Upper lobe of right lung (tissue), 1 donor: ENCODE results near the gene F13A1. TPM values are rescaled to one million over a fixed set of nuclear protein-coding genes. Genes with fewer than 3 reads are reported as not detected.

ENCODE experiments used
- ATAC-seq: fragments of 200-7000 bp; cut with Tn5 transposase; one replicate; pipeline ENCODE4 v1.9.1; 2020; ENCODE audit warnings: mild to moderate bottlenecking, moderate library complexity
- DNase-seq: peaks from one replicate; pipeline ENCODE4 v3.0.0-alpha.2; 2020
- H3K27ac ChIP-seq: fragments of 200-600 bp; one replicate; pipeline ENCODE4 v1.8.0; 2022
- H3K27me3 ChIP-seq: fragments of 200-600 bp; one replicate; pipeline ENCODE4 v1.8.0; 2022; ENCODE audit warnings: mild to moderate bottlenecking
- H3K36me3 ChIP-seq: fragments of 200-600 bp; one replicate; pipeline ENCODE4 v1.8.0; 2022
- H3K4me1 ChIP-seq: fragments of 200-600 bp; one replicate; pipeline ENCODE4 v1.8.0; 2022
- H3K4me3 ChIP-seq: fragments of 200-600 bp; one replicate; pipeline ENCODE4 v1.8.0; 2022; ENCODE audit warnings: mild to moderate bottlenecking
- H3K9me3 ChIP-seq: fragments of 200-600 bp; one replicate; pipeline ENCODE4 v1.8.0; 2022
- CTCF ChIP-seq: fragments of 200-600 bp; IDR thresholded peaks from one replicate; pipeline ENCODE4 v1.8.0; 2022; ENCODE audit warnings: antibody characterized with exemption
- intact Hi-C: fragments of 100-400 bp; cut with DNase I; formaldehyde crosslinking; loops from one replicate; pipeline ENCODE4 v1.11.0; 2022
- microRNA-seq: library from miRNA; unstranded; fragments of <30 nt; microRNA quantifications from one replicate; pipeline ENCODE4 v1.2.0, GENCODE V29; 2020; ENCODE audit warnings: borderline microRNAs expressed
- total RNA-seq: library from RNA; stranded (reverse); fragmentation: NEBNext Ultra II Directional; extraction: Animal tissue kit (Norgen Biotek cat#: 25700); gene quantifications from one replicate; pipeline ENCODE4 v1.2.1, GENCODE V29; 2021
- donor health status: DM: no; HTN: yes; CAD: no; lungs with severe emphysema.

F13A1 gene
- total RNA-seq, 1 donor from 2014 or later: 94.5 TPM

- ATAC-seq: peak; percentile 28
Measured at GRCh38 chr6:6105472-6106036, 214.9 kb downstream of the F13A1 start.

More at GRCh38 chr6:6105472-6106036, 214.9 kb downstream of the F13A1 start:
- Histone ChIP-seq H3K27me3 (no peaks in the 10 kb centered on the region), H3K27ac (no peak overlapping the region), H3K4me3 (no peak overlapping the region), H3K36me3 (no peaks in the 10 kb centered on the region), H3K4me1 (no peaks in the 10 kb centered on the region), H3K9me3 (no peaks in the 10 kb centered on the region)
- no peak for DNase-seq
- peak; percentile 14 for TF ChIP-seq CTCF
- intact Hi-C loops: no loop called here

Small RNAs within 50 kb of the gene (microRNA-seq; reads per million reads assigned to microRNA genes)
- gene MIR5683 (not detected), gene MIR7853 (not detected)
